OCI-LY7 (cell line): ENCODE data around the gene CNTNAP5. TPM values are rescaled to one million over a fixed set of nuclear protein-coding genes. Genes with fewer than 3 reads are reported as not detected.

Source experiments
- BruUV-seq: library from RNA; stranded (reverse); fragments of 400-500 nt; replicated peaks from 2 replicates; lab custom pipeline; 2021; lab: Mats Ljungman, UMichigan
- CTCF ChIA-PET: fragments of 300-600 bp; sonication (Branson Sonifier 250); formaldehyde crosslinking; loops from one replicate; lab custom pipeline; 2022; ENCODE audit warnings: antibody characterized with exemption; ENCODE audit not compliant: unreplicated experiment; lab: Charles Lee
- POLR2A ChIA-PET: fragments of 300-600 bp; sonication (Branson Sonifier 250); formaldehyde crosslinking; loops from one replicate; lab custom pipeline; 2022; ENCODE audit warnings: antibody characterized with exemption; lab: Charles Lee
- DNase-seq: peaks from one replicate; pipeline ENCODE4 v3.0.0-alpha.2; 2015; ENCODE audit warnings: low spot score
- H2AFZ ChIP-seq: fragments of 200-600 bp; sonication (generic), shearing (Covaris generic); 2 replicates; pipeline ENCODE4 v1.6.1; 2014; ENCODE audit warnings: mild to moderate bottlenecking, antibody characterized with exemption, low read length, moderate library complexity
- H3K27ac ChIP-seq: fragments of 200-600 bp; sonication (generic); 2 replicates; pipeline ENCODE4 v1.5.1; 2014; ENCODE audit warnings: mixed run types, low read depth, mild to moderate bottlenecking, moderate library complexity, low read length, inconsistent platforms; ENCODE audit not compliant: poor library complexity, severe bottlenecking
- H3K36me3 ChIP-seq: fragments of 200-600 bp; sonication (generic); 2 replicates; pipeline ENCODE4 v1.6.1; 2014; ENCODE audit warnings: mild to moderate bottlenecking, antibody characterized with exemption, low read length, moderate library complexity, mixed read lengths; ENCODE audit not compliant: insufficient read depth
- H3K4me1 ChIP-seq: fragments of 200-600 bp; sonication (generic); 2 replicates; pipeline ENCODE4 v1.5.1; 2014; ENCODE audit warnings: mild to moderate bottlenecking, low read length; ENCODE audit not compliant: insufficient read depth, poor library complexity, severe bottlenecking
- H3K4me2 ChIP-seq: fragments of 200-600 bp; sonication (generic); 2 replicates; pipeline ENCODE4 v1.6.1; 2014; ENCODE audit warnings: mild to moderate bottlenecking, low read length
- H3K4me3 ChIP-seq: fragments of 200-600 bp; sonication (generic); 2 replicates; pipeline ENCODE4 v1.5.1; 2014; ENCODE audit warnings: mild to moderate bottlenecking, low read depth, low read length; ENCODE audit not compliant: poor library complexity, severe bottlenecking
- H3K79me2 ChIP-seq: fragments of 200-600 bp; sonication (generic); 2 replicates; pipeline ENCODE4 v1.6.1; 2016; ENCODE audit warnings: low read depth, mild to moderate bottlenecking, low read length, moderate library complexity, mixed read lengths; ENCODE audit not compliant: insufficient read depth
- H3K9me2 ChIP-seq: fragments of 200-600 bp; sonication (generic); 2 replicates; pipeline ENCODE4 v1.6.1; 2016; ENCODE audit warnings: mild to moderate bottlenecking, low read length, mixed read lengths; ENCODE audit not compliant: insufficient read depth
- H3K9me3 ChIP-seq: fragments of 200-600 bp; sonication (generic); 2 replicates; pipeline ENCODE4 v1.6.1; 2014; ENCODE audit warnings: mild to moderate bottlenecking, mixed run types, low read length, mixed read lengths
- H4K20me1 ChIP-seq: fragments of 200-600 bp; sonication (generic); 2 replicates; pipeline ENCODE4 v1.6.1; 2014; ENCODE audit warnings: mild to moderate bottlenecking, antibody characterized with exemption, low read length, moderate library complexity, mixed read lengths; ENCODE audit not compliant: insufficient read depth
- EZH2phosphoT487 ChIP-seq: fragments of 200-600 bp; sonication (generic); IDR thresholded peaks from 2 replicates; pipeline ENCODE4 v1.6.1; 2018; ENCODE audit warnings: low read depth, borderline replicate concordance, mild to moderate bottlenecking, mixed run types, antibody characterized with exemption, low read length, moderate library complexity, mixed read lengths
- intact Hi-C: fragments of 100-400 bp; cut with micrococcal nuclease; formaldehyde crosslinking; loops from one replicate; pipeline ENCODE4 v1.10.0; 2022; ENCODE audit not compliant: unreplicated experiment
- total RNA-seq, 2 experiments: library from RNA; depleted of rRNA in 1 of 2; stranded (reverse); fragments of >200 nt in 1 of 2; shearing (Covaris generic) in 1 of 2; gene quantifications; 2 replicates each; pipeline ENCODE4 v1.2.3, GENCODE V29; 2014 to 2022
- TF ChIP-seq, protein P1 (sequence below): fragments of 200-600 bp; sonication (generic); conservative IDR thresholded peaks from 2 replicates; pipeline ENCODE4 v1.5.1; 2014; ENCODE audit warnings: mild to moderate bottlenecking, antibody characterized with exemption, low read length, moderate library complexity, mixed read lengths

CNTNAP5 gene
- total RNA-seq, 2 experiments from 2014 or later: not detected

GRCh38 chr2:124837496-124837895, 812.4 kb downstream of the CNTNAP5 start:
- no TSS peak for BruUV-seq
- no peak overlapping the region for H2AFZ ChIP-seq
- no peaks in the 10 kb centered on the region for H3K9me3 ChIP-seq
- H3K4me3 ChIP-seq: no peak overlapping the region
- H3K27ac ChIP-seq: no peak overlapping the region
- H3K9me2 ChIP-seq: no peaks in the 10 kb centered on the region
- H3K4me1 ChIP-seq: no peaks in the 10 kb centered on the region
- DNase-seq: no peak
- no peaks in the 10 kb centered on the region for H3K36me3 ChIP-seq
- no peak overlapping the region for H3K4me2 ChIP-seq
- CTCF ChIA-PET: no interaction called here
- no peaks in the 10 kb centered on the region for H4K20me1 ChIP-seq
- POLR2A ChIA-PET: interaction anchor here (0.6 kb wide), 1 partner anchor 241 kb away, joined by 4 read pairs; no protein-coding TSS in a partner anchor
- intact Hi-C loops: no loop called here
- H3K79me2 ChIP-seq: no peaks in the 10 kb centered on the region
- TF ChIP-seq, protein P1, sequence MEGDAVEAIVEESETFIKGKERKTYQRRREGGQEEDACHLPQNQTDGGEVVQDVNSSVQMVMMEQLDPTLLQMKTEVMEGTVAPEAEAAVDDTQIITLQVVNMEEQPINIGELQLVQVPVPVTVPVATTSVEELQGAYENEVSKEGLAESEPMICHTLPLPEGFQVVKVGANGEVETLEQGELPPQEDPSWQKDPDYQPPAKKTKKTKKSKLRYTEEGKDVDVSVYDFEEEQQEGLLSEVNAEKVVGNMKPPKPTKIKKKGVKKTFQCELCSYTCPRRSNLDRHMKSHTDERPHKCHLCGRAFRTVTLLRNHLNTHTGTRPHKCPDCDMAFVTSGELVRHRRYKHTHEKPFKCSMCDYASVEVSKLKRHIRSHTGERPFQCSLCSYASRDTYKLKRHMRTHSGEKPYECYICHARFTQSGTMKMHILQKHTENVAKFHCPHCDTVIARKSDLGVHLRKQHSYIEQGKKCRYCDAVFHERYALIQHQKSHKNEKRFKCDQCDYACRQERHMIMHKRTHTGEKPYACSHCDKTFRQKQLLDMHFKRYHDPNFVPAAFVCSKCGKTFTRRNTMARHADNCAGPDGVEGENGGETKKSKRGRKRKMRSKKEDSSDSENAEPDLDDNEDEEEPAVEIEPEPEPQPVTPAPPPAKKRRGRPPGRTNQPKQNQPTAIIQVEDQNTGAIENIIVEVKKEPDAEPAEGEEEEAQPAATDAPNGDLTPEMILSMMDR: no peak
- TF ChIP-seq EZH2phosphoT487: no peak

DNA sequence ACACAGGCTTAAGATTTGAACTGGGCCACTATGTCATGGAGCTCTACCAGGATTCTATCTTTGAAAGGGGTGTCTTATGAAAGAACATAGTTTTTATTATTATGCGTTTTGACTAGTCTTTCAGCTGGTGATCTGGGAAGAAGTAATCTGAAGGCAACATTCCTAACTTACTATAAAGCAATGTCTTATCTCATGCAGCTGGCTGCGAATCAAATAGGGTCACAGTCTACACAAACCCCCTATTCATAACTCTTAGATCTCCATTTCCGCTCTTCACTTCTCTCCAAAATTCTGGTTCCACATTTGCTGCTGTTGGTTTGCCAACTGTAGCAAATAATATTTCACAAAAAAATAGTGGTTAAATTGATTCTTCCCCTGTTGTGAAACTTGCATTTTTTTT, 813.3 kb downstream of the CNTNAP5 start:
- Histone ChIP-seq H2AFZ (no peak overlapping the region), H3K79me2 (no peaks in the 10 kb centered on the region), H3K4me2 (no peak overlapping the region), H3K9me2 (no peaks in the 10 kb centered on the region), H4K20me1 (no peaks in the 10 kb centered on the region), H3K27ac (no peak overlapping the region), H3K36me3 (no peaks in the 10 kb centered on the region), H3K4me1 (no peaks in the 10 kb centered on the region), H3K9me3 (no peaks in the 10 kb centered on the region), H3K4me3 (no peak overlapping the region)
- POLR2A ChIA-PET: interaction anchor here (0.6 kb wide), 1 partner anchor 240 kb away, joined by 4 read pairs; no protein-coding TSS in a partner anchor
- DNase-seq: no peak
- intact Hi-C loops: no loop called here
- no TSS peak for BruUV-seq
- TF ChIP-seq EZH2phosphoT487: no peak
- TF ChIP-seq, protein P1: no peak
- CTCF ChIA-PET: no interaction called here

- intact Hi-C loops: no loop called here
- ChIA-PET CTCF (no interaction called here), POLR2A (no interaction called here)
- no peaks in the 10 kb centered on the region for H3K4me1 ChIP-seq
- H4K20me1 ChIP-seq: no peaks in the 10 kb centered on the region
- no peaks in the 10 kb centered on the region for H3K79me2 ChIP-seq
- no peak for DNase-seq
- no peaks in the 10 kb centered on the region for H3K9me3 ChIP-seq
- TF ChIP-seq EZH2phosphoT487: no peak
- TF ChIP-seq, protein P1: no peak
- H2AFZ ChIP-seq: no peak overlapping the region
- no peaks in the 10 kb centered on the region for H3K9me2 ChIP-seq
- no peaks in the 10 kb centered on the region for H3K36me3 ChIP-seq
- no peak overlapping the region for H3K4me3 ChIP-seq
- no peak overlapping the region for H3K27ac ChIP-seq
- BruUV-seq: no TSS peak
- H3K4me2 ChIP-seq: no peak overlapping the region
These were observed 842.2 kb downstream of the CNTNAP5 start for GRCh38 chr2:124867247-124867646.
